ENCODE data around the gene AUH.
"Not testable (repeated sequence)": the region's sequence is repeated elsewhere in the genome, so short reads cannot be mapped to it uniquely, and the experiment has no call there.

AUH gene, protein sequence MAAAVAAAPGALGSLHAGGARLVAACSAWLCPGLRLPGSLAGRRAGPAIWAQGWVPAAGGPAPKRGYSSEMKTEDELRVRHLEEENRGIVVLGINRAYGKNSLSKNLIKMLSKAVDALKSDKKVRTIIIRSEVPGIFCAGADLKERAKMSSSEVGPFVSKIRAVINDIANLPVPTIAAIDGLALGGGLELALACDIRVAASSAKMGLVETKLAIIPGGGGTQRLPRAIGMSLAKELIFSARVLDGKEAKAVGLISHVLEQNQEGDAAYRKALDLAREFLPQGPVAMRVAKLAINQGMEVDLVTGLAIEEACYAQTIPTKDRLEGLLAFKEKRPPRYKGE

GRCh38 chr9:91361291-91362050, at the start of gene AUH:
Gene AUH (minus strand): TSS chr9:91361918. CDS start chr9:91361889, 29 bp downstream.
- DNase-seq (ENCODE audit: low spot score): peak; percentile 74

- no peak for DNase-seq (ENCODE audit: low spot score)
Measured at GRCh38 chr9:91411096-91411771, 49.5 kb upstream of the AUH start.

GRCh38 chr9:91410161-91410560, 48.4 kb upstream of the AUH start:
- DNase-seq (ENCODE audit: low spot score): no peak

DNA sequence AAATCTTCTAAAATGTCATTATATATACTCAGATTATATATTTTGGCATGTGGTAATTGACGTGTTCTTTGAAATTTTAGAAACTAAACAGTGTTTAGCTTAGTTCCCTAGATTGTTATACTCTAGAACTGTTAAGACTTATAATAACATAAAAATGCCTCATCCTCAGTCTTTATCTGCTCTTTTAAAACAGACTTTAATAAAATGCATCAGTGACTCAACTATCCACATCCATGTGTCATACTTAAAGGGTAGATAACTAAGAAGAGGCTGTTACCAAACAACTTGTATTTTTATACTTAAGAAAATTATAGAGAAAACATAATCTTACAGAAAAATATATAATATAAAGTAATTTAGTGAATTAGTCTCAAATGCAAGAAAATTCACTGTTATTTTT, 46.8 kb upstream of the AUH start:
- DNase-seq (ENCODE audit: low spot score): no peak

- DNase-seq (ENCODE audit: low spot score): no peak
Measured at GRCh38 chr9:91407580-91408318, 46.0 kb upstream of the AUH start.

DNA sequence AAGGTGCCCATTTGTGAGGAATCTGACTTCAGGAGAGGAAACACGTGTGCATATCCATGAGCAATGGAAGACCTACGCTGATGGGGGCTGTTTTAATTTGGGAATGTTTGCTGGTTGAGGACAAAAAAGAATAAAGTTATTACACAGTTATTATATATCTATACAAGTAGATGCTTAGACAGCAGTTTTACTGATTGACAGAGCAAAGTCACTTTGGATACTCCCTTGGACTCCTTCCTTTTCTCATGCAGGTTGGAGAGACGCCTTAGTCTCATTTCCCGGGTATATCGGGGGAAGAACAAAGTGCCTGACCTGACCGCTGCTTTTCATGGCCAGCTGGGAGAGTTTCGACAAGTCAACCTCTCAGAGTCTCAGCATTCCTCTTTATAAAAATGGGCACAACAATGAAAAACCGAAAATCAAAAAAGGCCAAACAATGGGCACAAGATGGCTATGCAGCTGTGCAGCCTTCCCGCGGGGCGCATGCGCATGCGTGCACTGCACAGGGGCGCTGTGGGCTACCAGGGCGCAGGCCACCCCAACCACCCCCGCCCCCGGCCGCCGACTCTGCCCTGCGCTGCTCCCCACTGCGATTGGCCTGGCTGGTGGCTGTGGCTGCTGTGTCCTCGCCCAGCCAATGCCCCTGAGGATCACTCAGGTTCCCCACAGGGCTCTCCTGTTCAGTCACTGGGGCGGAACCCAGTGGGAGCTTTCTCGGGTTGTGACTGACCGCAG, 43.8 kb upstream of the AUH start:
- no peak for DNase-seq (ENCODE audit: low spot score)

DNA sequence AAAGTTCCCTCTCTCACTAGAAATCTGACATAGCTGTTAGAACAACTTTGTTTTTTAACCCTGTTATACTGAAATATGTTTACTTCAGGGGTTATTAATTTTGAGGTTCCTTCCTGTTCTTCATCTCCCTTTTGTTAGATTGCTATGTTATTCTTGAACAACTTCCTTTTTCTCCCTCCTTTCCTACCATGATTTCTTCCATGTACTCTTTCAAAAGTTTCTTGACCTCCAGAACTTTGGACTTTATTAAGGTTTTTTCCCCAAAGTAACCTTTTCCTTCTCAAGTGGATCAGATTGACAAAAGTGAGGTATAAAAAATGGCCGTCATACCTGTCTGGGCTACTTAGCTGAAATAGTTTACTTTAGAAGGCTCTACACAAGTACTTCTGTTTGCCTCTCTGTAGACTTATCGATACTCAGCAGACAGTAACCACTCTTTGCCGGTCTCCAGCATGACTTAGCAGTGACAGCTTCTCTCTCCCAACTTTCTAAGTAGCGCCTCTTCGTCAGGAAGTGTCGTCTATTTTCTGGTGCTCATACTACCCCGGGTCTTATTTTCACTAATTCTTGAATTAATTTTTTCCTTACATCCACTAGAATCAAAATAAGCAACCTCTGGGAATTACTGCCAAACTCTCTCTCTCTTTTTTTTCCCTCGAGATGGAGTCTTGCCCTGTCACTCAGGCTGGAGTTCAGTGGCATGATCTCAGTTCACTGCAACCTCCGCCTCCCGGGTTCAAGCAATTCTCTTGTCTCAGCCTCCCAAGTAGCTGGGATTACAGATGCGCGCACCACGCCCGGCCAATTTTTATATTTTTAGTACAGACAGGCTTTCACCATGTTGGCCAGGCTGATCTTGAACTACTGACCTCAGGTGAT, 42.2 kb upstream of the AUH start:
- no peak for DNase-seq (ENCODE audit: low spot score)

GRCh38 chr9:91398926-91399325, 37.2 kb upstream of the AUH start:
- no peak for DNase-seq (ENCODE audit: low spot score)

DNA sequence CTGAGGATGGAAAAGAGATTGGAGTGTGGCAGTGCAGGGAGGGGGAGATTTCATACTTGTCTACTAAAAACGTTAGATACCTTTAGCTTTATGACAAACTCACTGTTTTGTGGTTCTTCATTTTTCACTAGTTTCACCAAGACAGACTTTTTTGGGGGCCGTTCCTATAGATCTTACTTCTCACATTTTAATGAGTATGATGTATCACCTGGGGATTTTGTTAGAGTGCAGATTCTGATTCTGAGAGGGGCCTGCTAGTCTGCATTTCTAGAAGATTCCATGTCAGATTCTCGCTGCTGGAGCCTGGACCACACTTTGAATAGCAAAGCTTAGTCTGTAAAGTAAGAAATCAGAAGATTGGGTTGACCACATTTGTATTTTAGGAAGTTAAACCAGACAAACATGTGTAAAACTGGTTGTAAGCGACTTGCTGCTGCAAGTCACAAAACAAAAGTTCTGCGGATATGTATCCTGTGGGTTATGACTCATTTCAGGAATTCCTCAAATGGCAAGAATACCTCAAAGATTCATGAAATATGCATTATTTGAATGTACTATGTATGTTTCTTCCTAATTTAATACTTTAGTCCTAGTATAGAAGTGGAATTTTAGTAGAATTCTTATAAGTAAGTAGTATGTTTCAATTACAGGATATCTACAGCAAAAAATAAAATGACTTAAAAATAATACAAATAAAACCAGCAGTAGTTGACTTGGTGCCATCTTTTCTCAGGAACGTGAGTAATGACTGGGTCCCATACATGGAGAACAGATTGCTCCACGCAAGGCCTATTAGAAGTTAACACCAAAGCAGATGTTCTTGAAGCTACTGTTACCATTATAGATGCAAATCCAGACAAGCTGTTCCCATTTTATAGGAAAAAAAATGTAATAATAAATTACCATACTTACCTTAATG, 34.1 kb upstream of the AUH start:
- DNase-seq (ENCODE audit: low spot score): peak; percentile 65

DNA sequence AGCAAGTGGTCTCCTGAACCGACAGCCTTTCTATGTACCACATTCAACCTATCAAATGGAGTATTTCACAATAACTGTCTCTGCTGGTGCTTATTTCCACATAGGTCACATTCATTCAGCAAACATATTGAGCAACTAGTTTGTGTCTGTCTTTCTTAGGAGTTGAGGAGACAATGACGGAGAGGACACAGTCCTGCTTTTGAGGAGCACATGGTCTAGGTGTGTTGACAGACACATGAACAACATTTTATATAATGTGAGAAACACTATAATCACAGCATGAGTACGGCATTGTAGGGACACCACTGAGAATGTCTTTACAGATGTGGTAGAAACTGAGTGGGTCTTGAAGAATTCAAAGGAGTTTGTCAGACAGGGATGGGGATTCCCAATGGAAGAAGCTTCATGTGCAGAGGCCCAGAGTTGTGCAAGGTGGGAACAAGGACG, 33.4 kb upstream of the AUH start:
- no peak for DNase-seq (ENCODE audit: low spot score)

GRCh38 chr9:91393826-91394225, 32.1 kb upstream of the AUH start:
- no peak for DNase-seq (ENCODE audit: low spot score)

GRCh38 chr9:91392435-91392834, 30.7 kb upstream of the AUH start:
- DNase-seq (ENCODE audit: low spot score): no peak

DNA sequence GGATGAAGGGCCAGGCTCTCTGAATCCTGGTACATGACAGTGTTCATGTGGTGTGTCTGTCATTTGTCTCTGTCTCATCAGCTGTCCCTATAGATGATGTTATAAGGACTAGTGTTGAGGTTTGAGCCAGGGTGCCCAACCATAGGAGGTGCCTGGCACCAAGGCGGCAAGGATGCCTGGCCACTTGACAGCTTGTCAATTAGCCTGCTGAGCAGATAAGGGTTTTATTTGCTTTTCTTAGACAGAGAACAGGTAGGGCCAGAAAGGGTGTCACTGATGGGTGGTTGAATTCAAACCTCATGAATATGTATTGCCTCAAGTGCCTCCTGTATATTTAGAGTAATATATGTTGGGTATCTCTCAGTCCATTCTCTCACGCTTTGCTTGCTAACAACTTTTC, 30.1 kb upstream of the AUH start:
- DNase-seq (ENCODE audit: low spot score): no peak

GRCh38 chr9:91391412-91391811, 29.7 kb upstream of the AUH start:
- DNase-seq (ENCODE audit: low spot score): peak; percentile 53

DNA sequence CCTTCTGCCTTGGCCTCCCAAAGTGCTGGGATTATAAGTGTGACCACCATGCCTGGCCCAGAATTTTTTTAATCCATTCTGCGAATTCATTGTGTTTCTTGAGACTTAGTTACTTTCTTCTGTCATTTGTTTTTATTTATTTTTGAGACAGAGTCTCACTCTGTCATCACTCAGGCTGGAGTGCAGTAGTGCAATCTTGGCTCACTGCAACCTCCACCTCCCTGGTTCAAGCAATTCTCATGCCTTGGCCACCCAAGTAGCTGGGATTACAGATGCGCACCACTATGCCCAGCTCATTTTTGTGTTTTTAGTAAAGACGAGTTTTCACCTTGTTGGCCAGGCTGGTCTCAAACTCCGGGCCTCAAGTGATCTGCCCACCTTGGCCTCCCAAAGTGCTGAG, 28.0 kb upstream of the AUH start:
- not testable (repeated sequence) for DNase-seq (ENCODE audit: low spot score)

GRCh38 chr9:91386765-91387164, 25.0 kb upstream of the AUH start:
- DNase-seq (ENCODE audit: low spot score): no peak

- DNase-seq (ENCODE audit: low spot score): no peak
Measured at GRCh38 chr9:91384954-91385353, 23.2 kb upstream of the AUH start.

- no peak for DNase-seq (ENCODE audit: low spot score)
Measured at GRCh38 chr9:91383577-91383976, 21.9 kb upstream of the AUH start.

- no peak for DNase-seq (ENCODE audit: low spot score)
Measured at GRCh38 chr9:91382298-91382697, 20.6 kb upstream of the AUH start.

Measured in kidney capillary endothelial cell (primary cell).